SK-N-SH treated with all-trans-retinoic acid at 6 μM for 48 hours (cell line): ENCODE measurements around the gene PSME2.

Source experiments
- ATAC-seq: fragments of 200-7000 bp; cut with Tn5 transposase; 3 replicates; pipeline ENCODE4 v1.9.1; 2020; ENCODE audit warnings: mild to moderate bottlenecking, moderate library complexity
- ARNTL ChIP-seq: fragments of 450-650 bp; formaldehyde crosslinking; IDR thresholded peaks from 2 replicates; pipeline ENCODE4 v1.5.0; 2020; ENCODE audit warnings: low read depth, mild to moderate bottlenecking, moderate library complexity, borderline replicate concordance
- BACH2 ChIP-seq: fragments of 250-450 bp; sonication (Bioruptor Pico); IDR thresholded peaks from 2 replicates; pipeline ENCODE4 v1.9.0; 2021; ENCODE audit warnings: mild to moderate bottlenecking, borderline replicate concordance
- CSDC2 ChIP-seq: fragments of 250-450 bp; sonication (Bioruptor Pico); IDR thresholded peaks from 2 replicates; pipeline ENCODE4 v1.5.0; 2020; ENCODE audit warnings: mild to moderate bottlenecking, moderate library complexity
- ESRRG ChIP-seq: fragments of 250-450 bp; sonication (Bioruptor Pico); IDR thresholded peaks from 2 replicates; pipeline ENCODE4 v1.6.1; 2021; ENCODE audit warnings: mild to moderate bottlenecking
- GLIS3 ChIP-seq: fragments of 250-450 bp; sonication (Bioruptor Pico); IDR thresholded peaks from 2 replicates; pipeline ENCODE4 v1.5.0; 2020; ENCODE audit warnings: mild to moderate bottlenecking, moderate library complexity
- ISL1 ChIP-seq: fragments of 250-450 bp; sonication (Bioruptor Pico); IDR thresholded peaks from 2 replicates; pipeline ENCODE4 v2.1.2; 2022; ENCODE audit warnings: mild to moderate bottlenecking, moderate library complexity
- OSR1 ChIP-seq: fragments of 250-450 bp; sonication (Bioruptor Pico); IDR thresholded peaks from 2 replicates; pipeline ENCODE4 v1.8.0; 2022; ENCODE audit warnings: moderate library complexity, mild to moderate bottlenecking, inconsistent platforms
- PPARA ChIP-seq: fragments of 250-450 bp; sonication (Bioruptor Pico); IDR thresholded peaks from 2 replicates; pipeline ENCODE4 v1.5.0; 2020; ENCODE audit warnings: mild to moderate bottlenecking, borderline replicate concordance
- RARB ChIP-seq: fragments of 250-450 bp; sonication (Bioruptor Pico); IDR thresholded peaks from 2 replicates; pipeline ENCODE4 v1.8.0; 2021; ENCODE audit warnings: mild to moderate bottlenecking, moderate library complexity
- SNAI2 ChIP-seq: fragments of 250-450 bp; sonication (Bioruptor Pico); IDR thresholded peaks from 2 replicates; pipeline ENCODE4 v1.5.0; 2020; ENCODE audit warnings: mild to moderate bottlenecking, moderate library complexity
- TCF4 ChIP-seq: fragments of 250-450 bp; sonication (Bioruptor Pico); IDR thresholded peaks from 2 replicates; pipeline ENCODE4 v1.8.0; 2021; ENCODE audit warnings: mild to moderate bottlenecking, moderate library complexity, borderline replicate concordance
- TOX ChIP-seq: fragments of 250-450 bp; sonication (Bioruptor Pico); IDR thresholded peaks from 2 replicates; pipeline ENCODE4 v1.8.0; 2021; ENCODE audit warnings: mild to moderate bottlenecking, moderate library complexity, borderline replicate concordance
- ZC3H10 ChIP-seq: fragments of 250-450 bp; sonication (Bioruptor Pico); IDR thresholded peaks from 2 replicates; pipeline ENCODE4 v1.5.1; 2021; ENCODE audit warnings: mild to moderate bottlenecking, moderate library complexity
- ZFP3 ChIP-seq: fragments of 250-450 bp; sonication (Bioruptor Pico); IDR thresholded peaks from 2 replicates; pipeline ENCODE4 v1.5.0; 2020; ENCODE audit warnings: mild to moderate bottlenecking, moderate library complexity
- ZFP30 ChIP-seq: fragments of 450-650 bp; formaldehyde crosslinking; IDR thresholded peaks from 2 replicates; pipeline ENCODE4 v1.5.0; 2022; ENCODE audit warnings: mild to moderate bottlenecking, moderate library complexity
- ZNF70 ChIP-seq: fragments of 450-650 bp; formaldehyde crosslinking; IDR thresholded peaks from 2 replicates; pipeline ENCODE4 v1.5.0; 2020; ENCODE audit warnings: mild to moderate bottlenecking, moderate library complexity
- ZNF8 ChIP-seq: fragments of 450-650 bp; formaldehyde crosslinking; IDR thresholded peaks from 2 replicates; pipeline ENCODE4 v1.5.0; 2020; ENCODE audit warnings: mild to moderate bottlenecking, moderate library complexity
- TF ChIP-seq, protein P1 (sequence below): fragments of 250-450 bp; sonication (Bioruptor Pico); IDR thresholded peaks from 2 replicates; pipeline ENCODE4 v1.5.0; 2020; ENCODE audit warnings: mild to moderate bottlenecking, moderate library complexity
- TF ChIP-seq, protein P2 (sequence below): fragments of 250-450 bp; sonication (Bioruptor Pico); IDR thresholded peaks from 2 replicates; pipeline ENCODE4 v1.5.1; 2021; ENCODE audit warnings: mild to moderate bottlenecking, moderate library complexity
- TF ChIP-seq, protein P3 (sequence below): fragments of 250-450 bp; sonication (Bioruptor Pico); IDR thresholded peaks from 2 replicates; pipeline ENCODE4 v1.8.0; 2021; ENCODE audit warnings: low read depth, mild to moderate bottlenecking, moderate library complexity, borderline replicate concordance
- TF ChIP-seq, protein P4 (sequence below): fragments of 250-450 bp; sonication (Bioruptor Pico); IDR thresholded peaks from 2 replicates; pipeline ENCODE4 v1.5.1; 2020; ENCODE audit warnings: low read depth, mild to moderate bottlenecking, moderate library complexity

The PSME2 gene

GRCh38 chr14:24184104-24184970, 37.9 kb upstream of the PSME2 start:
- TF ChIP-seq ZFP3 (CRISPR knock-in tag) (no peak), TOX (CRISPR knock-in tag) (no peak)
- TF ChIP-seq, all 23 proteins: peak for 0

DNA sequence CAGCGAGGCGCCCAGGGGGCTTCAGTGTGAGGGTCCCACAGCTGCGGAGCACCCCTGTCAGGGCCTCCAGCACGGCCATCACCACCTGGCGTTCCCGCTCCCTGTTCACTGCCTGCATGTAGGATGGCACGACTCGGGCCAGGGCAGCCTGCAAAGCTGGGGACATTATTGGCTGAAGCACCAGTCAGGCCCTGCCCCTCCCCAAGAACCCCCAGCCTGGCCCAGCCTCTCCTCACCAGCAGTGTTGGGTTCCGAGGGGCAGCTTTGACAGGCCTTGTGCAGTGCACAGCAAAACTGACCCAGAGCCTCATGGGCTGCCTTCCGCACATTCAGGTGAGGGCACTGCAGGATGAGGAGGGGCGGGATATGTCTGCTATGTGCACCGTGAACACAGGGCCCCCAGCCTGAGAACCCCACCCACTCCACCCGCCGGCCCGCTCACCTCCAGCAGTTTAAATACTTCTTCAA, 36.6 kb upstream of the PSME2 start:
- ATAC-seq = no peak
- TF ChIP-seq, protein P1, sequence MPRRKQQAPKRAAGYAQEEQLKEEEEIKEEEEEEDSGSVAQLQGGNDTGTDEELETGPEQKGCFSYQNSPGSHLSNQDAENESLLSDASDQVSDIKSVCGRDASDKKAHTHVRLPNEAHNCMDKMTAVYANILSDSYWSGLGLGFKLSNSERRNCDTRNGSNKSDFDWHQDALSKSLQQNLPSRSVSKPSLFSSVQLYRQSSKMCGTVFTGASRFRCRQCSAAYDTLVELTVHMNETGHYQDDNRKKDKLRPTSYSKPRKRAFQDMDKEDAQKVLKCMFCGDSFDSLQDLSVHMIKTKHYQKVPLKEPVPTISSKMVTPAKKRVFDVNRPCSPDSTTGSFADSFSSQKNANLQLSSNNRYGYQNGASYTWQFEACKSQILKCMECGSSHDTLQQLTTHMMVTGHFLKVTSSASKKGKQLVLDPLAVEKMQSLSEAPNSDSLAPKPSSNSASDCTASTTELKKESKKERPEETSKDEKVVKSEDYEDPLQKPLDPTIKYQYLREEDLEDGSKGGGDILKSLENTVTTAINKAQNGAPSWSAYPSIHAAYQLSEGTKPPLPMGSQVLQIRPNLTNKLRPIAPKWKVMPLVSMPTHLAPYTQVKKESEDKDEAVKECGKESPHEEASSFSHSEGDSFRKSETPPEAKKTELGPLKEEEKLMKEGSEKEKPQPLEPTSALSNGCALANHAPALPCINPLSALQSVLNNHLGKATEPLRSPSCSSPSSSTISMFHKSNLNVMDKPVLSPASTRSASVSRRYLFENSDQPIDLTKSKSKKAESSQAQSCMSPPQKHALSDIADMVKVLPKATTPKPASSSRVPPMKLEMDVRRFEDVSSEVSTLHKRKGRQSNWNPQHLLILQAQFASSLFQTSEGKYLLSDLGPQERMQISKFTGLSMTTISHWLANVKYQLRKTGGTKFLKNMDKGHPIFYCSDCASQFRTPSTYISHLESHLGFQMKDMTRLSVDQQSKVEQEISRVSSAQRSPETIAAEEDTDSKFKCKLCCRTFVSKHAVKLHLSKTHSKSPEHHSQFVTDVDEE (CRISPR knock-in tag) = no peak
- TF ChIP-seq ZFP30 (CRISPR knock-in tag) (no peak), BACH2 (CRISPR knock-in tag) (no peak), OSR1 (no peak), ZC3H10 (CRISPR knock-in tag) (no peak), ISL1 (CRISPR knock-in tag) (no peak), TCF4 (CRISPR knock-in tag) (no peak), ESRRG (CRISPR knock-in tag) (no peak), SNAI2 (CRISPR knock-in tag) (no peak)
- TF ChIP-seq, protein P2, sequence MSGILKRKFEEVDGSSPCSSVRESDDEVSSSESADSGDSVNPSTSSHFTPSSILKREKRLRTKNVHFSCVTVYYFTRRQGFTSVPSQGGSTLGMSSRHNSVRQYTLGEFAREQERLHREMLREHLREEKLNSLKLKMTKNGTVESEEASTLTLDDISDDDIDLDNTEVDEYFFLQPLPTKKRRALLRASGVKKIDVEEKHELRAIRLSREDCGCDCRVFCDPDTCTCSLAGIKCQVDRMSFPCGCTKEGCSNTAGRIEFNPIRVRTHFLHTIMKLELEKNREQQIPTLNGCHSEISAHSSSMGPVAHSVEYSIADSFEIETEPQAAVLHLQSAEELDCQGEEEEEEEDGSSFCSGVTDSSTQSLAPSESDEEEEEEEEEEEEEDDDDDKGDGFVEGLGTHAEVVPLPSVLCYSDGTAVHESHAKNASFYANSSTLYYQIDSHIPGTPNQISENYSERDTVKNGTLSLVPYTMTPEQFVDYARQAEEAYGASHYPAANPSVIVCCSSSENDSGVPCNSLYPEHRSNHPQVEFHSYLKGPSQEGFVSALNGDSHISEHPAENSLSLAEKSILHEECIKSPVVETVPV (CRISPR knock-in tag) = no peak
- TF ChIP-seq, protein P3, sequence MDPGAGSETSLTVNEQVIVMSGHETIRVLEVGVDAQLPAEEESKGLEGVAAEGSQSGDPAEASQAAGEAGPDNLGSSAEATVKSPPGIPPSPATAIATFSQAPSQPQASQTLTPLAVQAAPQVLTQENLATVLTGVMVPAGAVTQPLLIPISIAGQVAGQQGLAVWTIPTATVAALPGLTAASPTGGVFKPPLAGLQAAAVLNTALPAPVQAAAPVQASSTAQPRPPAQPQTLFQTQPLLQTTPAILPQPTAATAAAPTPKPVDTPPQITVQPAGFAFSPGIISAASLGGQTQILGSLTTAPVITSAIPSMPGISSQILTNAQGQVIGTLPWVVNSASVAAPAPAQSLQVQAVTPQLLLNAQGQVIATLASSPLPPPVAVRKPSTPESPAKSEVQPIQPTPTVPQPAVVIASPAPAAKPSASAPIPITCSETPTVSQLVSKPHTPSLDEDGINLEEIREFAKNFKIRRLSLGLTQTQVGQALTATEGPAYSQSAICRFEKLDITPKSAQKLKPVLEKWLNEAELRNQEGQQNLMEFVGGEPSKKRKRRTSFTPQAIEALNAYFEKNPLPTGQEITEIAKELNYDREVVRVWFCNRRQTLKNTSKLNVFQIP = no peak
- TF ChIP-seq, all 23 proteins: peak for 0

More at GRCh38 chr14:24184104-24184970, 37.9 kb upstream of the PSME2 start:
- no peak for ATAC-seq

- no peak for TF ChIP-seq TOX (CRISPR knock-in tag)
- TF ChIP-seq CSDC2 (CRISPR knock-in tag) = no peak
- no peak for TF ChIP-seq ZC3H10 (CRISPR knock-in tag)
- TF ChIP-seq ZNF8 (CRISPR knock-in tag) = no peak
- TF ChIP-seq RARB (CRISPR knock-in tag) = no peak
- no peak for TF ChIP-seq ISL1 (CRISPR knock-in tag)
- no peak for TF ChIP-seq ESRRG (CRISPR knock-in tag)
- TF ChIP-seq, protein P3 = no peak
- TF ChIP-seq, protein P4, sequence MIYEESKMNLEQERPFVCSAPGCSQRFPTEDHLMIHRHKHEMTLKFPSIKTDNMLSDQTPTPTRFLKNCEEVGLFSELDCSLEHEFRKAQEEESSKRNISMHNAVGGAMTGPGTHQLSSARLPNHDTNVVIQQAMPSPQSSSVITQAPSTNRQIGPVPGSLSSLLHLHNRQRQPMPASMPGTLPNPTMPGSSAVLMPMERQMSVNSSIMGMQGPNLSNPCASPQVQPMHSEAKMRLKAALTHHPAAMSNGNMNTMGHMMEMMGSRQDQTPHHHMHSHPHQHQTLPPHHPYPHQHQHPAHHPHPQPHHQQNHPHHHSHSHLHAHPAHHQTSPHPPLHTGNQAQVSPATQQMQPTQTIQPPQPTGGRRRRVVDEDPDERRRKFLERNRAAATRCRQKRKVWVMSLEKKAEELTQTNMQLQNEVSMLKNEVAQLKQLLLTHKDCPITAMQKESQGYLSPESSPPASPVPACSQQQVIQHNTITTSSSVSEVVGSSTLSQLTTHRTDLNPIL (CRISPR knock-in tag) = no peak
- TF ChIP-seq OSR1 = no peak
- TF ChIP-seq BACH2 (CRISPR knock-in tag) = no peak
- TF ChIP-seq, protein P2 (CRISPR knock-in tag) = no peak
- no peak for TF ChIP-seq ZFP30 (CRISPR knock-in tag)
- TF ChIP-seq, protein P1 (CRISPR knock-in tag) = no peak
- no peak for TF ChIP-seq GLIS3 (CRISPR knock-in tag)
- no peak for TF ChIP-seq TCF4 (CRISPR knock-in tag)
- TF ChIP-seq SNAI2 (CRISPR knock-in tag) = no peak
- no peak for TF ChIP-seq PPARA (CRISPR knock-in tag)
- no peak for TF ChIP-seq ZNF70 (CRISPR knock-in tag)
- TF ChIP-seq ARNTL (CRISPR knock-in tag) = no peak
- TF ChIP-seq, all 23 proteins: peak for 0
- ATAC-seq = no peak
Measured at GRCh38 chr14:24182110-24182882, 35.9 kb upstream of the PSME2 start.
